CD4-positive, alpha-beta T cell treated with Interleukin-6 at 100 ng/mL for 8 hours (primary cell): ENCODE measurements around the gene LAMA5.
A peak's percentile ranks its signal among the peaks of the same experiment; 100 is the strongest.

Source experiments
- DNase-seq: peaks from one replicate; pipeline ENCODE4 v3.0.0-alpha.2; 2020; ENCODE audit warnings: mixed read lengths, low spot score

The LAMA5 gene, protein sequence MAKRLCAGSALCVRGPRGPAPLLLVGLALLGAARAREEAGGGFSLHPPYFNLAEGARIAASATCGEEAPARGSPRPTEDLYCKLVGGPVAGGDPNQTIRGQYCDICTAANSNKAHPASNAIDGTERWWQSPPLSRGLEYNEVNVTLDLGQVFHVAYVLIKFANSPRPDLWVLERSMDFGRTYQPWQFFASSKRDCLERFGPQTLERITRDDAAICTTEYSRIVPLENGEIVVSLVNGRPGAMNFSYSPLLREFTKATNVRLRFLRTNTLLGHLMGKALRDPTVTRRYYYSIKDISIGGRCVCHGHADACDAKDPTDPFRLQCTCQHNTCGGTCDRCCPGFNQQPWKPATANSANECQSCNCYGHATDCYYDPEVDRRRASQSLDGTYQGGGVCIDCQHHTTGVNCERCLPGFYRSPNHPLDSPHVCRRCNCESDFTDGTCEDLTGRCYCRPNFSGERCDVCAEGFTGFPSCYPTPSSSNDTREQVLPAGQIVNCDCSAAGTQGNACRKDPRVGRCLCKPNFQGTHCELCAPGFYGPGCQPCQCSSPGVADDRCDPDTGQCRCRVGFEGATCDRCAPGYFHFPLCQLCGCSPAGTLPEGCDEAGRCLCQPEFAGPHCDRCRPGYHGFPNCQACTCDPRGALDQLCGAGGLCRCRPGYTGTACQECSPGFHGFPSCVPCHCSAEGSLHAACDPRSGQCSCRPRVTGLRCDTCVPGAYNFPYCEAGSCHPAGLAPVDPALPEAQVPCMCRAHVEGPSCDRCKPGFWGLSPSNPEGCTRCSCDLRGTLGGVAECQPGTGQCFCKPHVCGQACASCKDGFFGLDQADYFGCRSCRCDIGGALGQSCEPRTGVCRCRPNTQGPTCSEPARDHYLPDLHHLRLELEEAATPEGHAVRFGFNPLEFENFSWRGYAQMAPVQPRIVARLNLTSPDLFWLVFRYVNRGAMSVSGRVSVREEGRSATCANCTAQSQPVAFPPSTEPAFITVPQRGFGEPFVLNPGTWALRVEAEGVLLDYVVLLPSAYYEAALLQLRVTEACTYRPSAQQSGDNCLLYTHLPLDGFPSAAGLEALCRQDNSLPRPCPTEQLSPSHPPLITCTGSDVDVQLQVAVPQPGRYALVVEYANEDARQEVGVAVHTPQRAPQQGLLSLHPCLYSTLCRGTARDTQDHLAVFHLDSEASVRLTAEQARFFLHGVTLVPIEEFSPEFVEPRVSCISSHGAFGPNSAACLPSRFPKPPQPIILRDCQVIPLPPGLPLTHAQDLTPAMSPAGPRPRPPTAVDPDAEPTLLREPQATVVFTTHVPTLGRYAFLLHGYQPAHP (N-terminal part only)

DNA sequence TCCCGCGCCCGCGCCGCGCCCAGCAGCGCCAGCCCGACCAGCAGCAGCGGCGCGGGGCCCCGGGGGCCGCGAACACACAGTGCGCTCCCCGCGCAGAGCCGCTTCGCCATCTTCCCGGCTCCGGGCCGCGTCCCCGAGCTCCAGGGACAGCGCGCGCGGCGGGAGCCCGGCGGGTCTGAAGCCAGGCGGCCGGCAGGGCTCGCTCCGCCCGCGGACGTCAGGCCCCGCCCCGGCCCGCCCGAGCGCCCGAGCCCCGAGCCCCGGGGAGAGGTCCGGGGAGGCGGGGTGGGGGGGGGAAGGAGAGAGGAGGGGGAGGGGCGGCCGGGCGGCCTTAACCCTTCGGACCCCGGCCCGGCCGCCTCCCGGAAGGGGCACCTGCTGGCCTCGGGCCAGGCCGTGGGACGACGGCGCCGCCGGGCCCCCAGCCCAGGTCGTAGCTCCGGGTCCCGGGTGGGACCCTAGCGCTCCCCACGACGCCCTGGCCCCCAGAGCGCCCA, at the start of gene LAMA5:
Gene LAMA5 (minus strand): TSS at position 177 of the 497 bp plus-strand sequence. CDS start 67 bp downstream, at position 110.
- DNase-seq = no peak

DNA sequence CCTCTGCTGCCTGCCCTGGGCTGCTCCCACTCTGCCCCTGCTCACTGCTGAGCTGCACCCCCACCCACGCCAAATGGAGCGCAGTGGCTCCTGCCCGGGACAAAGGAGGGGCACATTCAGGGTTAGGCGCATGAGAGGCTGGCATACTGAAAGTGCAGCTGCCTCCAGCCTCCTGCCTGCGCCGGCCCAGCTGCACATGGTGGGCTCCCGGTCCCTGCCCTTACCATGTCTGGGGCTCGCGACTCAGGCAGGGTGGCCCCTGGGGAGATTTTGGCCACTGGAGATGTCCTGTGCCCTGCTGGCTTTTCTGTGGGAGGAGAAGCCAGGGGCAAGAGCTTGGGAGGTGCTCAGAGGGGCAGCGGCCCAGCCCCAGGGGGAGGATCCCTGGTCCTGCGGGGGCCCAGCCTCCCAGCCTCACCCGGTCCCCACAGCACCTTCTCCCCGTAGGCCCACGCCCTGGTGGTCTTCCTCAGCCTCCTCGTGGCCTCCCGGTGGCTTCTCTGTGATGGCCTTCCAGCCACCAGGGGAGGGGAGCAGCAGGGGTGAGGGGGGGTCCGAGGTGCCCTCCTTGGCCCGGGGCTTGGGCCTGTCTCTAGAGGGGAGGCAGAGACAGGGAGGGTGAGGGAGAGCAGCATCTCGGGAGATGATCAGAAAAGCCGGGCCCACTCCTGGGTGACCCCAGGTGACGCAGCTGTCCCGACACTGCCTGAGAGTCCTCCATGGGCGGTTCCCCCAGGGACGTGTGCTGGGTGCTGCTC, 48.4 kb upstream of the LAMA5 start:
- DNase-seq = no peak

DNA sequence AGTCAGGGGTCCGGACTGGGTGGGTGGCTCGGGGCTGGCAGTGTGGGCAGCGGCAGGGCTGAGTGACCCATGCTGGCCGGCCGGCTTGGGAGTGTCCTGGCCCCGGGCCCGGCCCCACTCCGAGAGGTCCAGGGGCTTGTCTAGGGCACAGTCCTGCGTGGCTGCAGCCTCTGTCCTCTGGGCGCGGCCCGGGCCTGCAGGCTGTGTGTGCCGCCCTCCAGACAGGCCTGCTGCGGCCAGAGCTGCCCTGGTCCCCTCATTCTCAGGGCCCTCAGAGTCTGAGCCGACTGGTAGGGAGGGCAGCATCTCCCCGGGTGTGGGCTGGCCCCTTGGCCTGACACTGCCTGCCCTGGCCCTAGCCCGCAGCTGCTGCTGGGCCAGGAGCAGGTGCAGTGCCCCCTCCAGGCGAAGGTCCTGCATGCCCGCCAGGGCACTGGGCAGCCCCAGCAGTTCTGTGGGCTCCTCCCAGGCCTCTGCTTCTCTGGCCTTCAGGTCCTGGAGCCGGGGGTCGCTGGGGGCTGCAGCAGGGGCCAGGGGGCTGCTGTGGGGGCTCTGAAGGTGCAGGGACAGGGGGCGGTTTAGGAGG, 46.9 kb upstream of the LAMA5 start:
- DNase-seq = no peak

DNA sequence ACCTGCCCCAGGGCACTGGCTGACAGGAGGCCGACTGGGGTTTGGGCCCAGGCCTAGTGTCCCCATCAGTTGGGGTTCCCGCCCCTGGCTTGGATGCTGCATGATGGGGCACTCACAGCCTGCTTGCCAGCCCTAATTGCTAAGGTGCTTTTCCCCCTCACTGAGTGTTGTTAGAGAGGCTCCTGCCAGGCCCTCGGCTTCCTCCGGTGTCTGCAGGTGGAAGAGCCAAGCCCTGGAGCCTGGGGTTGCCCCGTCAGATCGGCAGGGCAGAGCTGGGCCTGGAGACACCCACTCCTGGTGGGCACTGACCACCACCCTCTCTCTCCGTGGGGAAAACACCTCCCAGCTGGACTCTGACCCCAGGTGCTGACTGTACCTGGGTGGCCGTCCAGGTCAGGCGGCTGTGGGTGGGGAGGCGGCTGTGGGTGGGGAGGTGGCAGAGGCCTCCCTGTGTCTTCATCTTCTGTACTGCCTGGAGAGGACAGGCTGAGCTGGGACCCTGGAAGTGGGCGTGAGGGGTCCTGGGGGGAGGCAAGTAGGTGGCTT, 46.0 kb upstream of the LAMA5 start:
- no peak for DNase-seq

DNA sequence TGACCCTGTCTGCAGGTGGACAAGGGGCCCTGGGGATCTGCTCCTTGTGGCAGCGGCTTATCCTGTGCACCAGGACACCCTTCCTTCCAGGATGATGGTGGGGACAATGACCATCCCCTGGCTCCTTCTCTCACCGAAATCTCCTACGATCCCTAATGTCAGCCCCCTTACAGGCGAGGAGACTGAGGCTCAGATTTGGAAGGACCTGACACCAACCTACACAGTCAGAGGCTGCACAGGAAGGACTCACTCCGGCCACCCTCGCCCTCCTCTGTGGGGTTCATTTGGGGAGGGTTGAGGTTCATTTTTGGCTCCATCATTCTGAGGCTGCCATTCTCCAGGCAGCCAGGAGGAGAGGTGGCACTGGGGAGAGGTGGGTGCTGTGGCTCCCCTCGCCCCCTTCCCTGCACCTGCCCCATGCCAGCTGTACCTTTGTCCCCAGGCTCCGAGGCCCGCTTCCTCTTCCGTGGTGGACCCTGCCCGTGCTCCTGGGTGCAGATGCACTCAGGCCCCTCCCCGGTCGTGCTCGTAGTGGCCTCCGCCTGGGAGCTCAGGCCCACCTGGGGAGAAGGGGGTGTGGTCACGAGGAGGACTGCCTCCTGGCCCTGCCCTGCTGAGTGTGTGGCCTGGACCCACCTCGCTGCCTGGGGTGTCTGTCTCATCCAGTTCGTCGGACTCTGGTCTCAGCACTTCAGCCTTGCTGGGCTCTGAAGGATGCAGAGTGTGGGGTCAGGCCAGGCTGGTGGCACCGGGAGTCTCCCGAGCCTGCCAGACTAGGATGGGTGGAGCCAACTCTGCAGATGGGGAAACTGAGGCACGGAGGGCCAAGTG, 45.3 kb upstream of the LAMA5 start:
- DNase-seq = no peak

DNA sequence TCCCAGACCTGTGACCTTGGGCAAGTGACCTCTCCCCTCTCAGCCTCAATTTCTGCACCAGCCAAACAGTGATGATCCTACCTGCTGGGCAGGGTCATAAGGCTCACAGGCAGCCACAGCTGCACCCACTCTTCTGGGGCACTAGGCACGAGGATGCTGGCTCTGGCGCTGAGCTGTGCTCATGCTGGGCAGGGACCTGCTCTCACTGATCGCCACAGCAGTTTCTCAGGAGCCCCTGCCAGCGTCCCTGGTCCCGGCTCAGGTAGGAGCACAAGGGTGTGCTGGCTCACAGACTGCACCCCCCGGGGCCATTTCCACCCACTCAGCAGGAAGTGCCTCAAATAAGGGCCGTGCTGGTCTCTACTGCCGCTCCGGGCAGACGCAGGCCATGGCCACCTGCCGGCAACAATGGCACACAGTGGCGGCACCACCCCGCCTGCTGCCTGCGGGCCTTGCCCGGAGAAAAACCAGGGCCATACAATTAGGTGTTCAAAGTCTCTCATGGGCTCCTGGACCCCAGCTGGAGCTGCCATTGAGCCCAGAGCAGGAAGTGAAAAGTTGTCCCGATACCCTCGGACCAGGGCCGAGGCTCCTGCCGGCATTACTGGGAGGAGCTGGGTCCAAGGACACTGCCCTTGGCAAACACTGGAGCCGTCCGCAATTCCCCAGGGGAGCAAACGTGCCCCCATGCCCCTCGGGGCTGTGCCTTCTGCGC, 44.5 kb upstream of the LAMA5 start:
- no peak for DNase-seq

DNA sequence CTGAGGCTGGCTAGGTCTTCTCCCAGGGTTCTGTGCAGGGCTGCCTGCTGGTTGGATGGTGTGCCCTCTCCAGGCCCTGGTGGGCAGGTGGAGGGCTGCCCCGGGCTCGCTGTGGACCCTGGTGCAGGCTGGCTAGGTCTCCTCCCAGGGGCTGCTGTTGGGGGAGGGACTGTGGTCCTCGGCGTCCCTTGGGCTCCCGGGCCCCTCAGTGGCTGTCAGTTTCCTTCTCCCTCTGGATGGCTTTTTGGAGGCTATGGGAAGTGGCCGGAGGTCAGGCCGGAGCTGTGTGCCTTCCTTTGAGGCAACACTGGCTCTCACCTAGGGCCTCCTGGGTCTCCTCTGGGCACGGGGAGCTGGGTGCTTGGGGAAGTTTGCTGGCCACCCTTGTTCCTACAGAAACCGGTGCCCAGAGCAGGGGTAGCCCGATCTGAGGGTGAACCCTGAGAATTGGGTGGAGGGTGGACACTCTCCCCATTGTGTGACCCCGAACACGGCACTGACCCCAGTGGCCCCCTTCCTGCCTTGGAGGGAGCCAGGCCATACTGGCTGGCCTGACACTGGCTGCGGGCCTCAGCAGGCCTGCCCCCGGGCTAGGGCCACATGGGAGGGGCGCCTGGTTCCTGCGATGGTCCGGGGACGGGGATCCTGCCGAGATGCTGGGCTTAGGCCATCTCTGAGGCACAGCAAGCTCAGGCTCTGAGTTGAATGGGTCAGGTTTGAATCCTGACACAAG, 43.8 kb upstream of the LAMA5 start:
- no peak for DNase-seq

DNA sequence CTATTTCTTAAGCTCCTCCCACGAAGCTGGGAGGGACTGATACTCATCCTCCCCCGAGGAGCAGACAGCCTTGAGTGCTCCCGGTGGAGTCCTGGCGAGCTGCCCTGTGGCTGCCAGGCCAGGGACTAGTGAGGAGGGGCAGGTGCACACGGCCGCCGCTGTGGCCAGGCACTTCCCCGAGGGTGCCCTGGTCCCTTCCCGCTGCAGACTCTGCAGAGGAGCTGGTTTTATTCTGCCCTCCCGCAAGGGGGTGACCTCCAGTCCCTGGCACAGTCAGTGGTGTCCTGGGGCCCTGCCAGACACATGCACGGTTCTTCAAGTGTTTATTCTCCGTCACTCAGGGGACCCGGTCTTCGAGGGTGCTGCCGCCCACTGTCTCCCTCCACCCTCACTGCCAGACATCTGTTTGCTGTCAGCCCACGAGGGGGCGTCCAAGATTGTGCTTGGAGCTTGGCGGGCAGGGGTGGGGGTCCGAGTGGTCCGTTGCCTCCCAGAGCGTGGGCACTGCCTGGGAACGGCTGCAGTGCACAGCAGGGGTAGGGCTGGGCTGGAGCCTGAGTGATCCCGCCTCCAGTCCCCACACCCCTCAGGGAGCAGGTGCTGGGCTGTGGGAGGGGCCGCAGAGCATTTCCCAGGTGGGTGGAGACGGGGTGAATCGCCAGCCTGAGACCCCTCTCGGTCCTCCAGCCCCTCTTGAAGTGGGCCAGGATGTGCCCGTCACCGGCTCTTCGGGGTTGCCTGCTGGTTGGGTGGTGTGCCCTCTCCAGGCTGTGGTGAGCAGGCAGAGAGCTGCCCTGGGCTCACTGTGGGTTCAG, 43.0 kb upstream of the LAMA5 start:
- DNase-seq = no peak

DNA sequence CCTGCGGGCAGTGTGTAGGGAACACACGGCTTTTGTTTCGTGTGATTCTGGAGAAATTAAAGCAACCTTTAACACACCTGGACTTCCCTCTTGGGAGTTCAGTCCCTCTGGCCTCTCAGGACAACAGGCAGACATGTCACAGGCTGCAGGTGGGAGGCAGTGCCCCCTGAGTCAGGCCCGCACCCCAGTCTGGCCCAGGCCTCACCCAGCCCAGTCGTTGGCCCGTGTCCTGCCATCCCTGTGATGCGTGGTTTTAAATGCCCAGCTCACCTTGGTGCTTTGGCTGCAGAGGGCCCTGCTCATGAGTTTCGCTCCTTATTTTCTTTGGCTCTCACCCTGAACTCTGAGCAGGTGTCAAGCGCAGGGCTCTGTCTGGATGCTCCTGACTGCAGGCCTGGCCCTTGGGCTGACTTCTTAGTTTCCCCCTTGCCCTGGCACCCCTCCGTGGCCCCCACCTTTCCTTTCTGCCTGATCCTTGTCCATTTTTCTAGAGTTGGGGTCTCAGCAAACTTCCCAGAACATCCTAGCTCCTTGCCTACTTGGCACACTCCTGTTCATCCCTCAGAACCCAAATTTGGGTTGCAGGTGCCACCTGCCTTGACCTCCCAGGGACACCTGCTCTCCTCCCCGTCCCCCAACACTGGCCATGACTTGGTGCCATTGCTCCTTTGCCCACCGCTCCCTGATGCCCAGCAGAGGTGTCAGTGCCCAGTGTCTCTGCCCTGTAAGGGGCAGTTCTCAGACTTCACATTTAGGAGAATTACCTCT, 42.2 kb upstream of the LAMA5 start:
- DNase-seq = no peak

DNA sequence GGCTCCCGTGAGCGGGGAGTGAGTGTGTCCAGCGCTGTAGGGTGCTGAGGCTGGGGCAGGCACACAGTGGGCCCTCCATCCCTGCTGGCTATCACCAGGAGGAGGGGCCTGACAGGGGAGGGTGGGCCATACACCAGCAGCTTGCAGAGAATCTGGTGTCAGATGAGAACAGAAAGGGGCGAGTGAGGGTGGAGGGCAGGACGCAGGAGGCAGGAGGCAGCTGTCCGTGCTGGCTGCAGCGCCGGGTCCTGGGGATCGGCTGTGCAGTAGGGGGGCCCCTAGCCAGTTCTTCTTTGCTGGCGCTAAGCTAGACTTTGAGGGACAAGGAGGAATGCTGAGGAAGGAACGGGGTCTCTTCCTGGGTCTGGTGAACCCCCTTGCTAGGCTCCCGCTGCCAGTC, 41.5 kb upstream of the LAMA5 start:
- no peak for DNase-seq

DNA sequence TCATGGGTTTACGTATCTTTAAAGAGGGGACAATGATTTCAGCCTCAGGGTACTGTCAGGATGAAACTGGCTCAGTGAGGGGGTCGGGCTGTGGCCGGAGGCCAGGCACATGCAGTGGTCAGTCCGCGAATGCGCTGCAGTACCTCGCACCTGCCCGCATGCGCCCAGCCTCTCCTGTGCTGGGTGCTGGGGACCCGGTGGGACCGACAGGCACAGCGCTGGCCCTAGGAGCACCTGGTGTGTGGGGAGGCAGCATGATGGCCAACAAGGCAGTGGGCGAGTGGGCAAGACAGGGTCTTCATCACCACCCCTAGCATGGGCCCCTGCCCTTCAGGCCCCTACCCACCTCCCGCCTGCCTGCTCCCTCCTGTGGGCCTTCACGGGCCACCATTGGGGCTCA, 40.9 kb upstream of the LAMA5 start:
- no peak for DNase-seq

DNA sequence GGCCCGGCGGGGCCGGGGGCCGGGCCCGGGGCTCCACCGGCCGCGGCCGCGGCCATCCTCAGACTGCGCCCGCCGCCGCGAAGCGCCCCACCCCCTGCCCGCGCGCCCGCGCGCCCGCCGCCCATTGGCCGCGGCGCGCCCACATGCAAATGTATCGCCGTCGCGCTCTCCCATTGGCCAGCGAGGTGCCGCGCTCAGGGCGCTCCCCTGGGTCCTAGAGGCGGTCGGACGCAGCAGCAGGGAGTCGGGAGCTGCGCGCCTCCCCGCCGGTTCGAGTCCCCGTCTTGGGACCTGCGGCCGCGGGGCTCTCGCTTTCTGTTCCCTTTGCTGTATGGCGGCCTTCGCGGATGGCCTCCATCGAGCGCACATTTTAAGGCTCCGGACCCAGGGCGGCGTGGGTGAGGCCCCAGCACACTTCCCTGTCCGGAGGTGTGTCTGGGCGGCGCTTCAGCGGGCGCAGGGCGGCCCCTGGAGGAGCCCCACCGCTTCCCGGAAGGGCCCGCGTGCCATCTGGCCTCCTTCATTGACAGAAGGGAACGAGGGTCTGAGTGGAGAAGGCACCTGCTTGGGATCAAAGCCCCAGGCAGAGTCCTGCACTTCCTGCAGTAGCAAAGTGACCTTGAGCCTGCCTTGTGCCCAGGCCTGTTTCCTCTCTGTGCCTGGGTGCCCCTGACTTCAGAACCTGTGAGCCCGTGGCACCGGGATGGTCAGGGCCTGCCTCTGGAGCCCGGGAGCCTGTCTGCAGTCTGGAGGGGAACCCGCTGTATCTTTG, 40.3 kb upstream of the LAMA5 start, which contains the start of gene CABLES2:
Gene CABLES2 (minus strand): TSS at position 65 of the 772 bp plus-strand sequence. CDS start 9 bp downstream, at position 56.
- DNase-seq = peak; percentile 90

DNA sequence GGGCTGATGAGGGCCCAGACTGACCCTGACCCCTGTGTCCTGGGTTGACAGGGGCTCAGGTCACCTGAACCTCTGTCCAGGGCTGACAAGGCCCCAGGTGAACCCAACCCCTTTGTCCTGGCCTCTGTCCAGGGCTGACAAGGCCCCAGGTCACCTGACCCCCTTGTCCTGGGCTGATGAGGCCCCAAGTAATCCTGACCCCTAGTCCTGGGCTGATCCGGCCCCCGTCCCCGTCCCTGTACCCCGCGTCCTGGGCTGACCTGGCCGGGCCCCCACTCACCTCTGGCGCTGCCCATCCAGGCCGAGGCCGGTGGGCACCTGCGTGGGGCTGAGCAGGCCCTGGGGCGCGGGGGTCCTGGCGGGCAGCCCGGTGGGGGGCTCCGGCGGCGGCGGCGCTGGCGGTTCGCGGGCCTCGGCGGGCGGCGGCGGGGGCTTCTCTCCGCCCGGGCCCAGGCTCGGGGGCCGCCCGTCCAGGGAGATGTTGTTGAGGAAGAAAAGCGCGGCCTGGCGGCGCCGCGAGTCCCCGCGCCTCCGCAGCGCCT, 39.6 kb upstream of the LAMA5 start:
- no peak for DNase-seq

DNA sequence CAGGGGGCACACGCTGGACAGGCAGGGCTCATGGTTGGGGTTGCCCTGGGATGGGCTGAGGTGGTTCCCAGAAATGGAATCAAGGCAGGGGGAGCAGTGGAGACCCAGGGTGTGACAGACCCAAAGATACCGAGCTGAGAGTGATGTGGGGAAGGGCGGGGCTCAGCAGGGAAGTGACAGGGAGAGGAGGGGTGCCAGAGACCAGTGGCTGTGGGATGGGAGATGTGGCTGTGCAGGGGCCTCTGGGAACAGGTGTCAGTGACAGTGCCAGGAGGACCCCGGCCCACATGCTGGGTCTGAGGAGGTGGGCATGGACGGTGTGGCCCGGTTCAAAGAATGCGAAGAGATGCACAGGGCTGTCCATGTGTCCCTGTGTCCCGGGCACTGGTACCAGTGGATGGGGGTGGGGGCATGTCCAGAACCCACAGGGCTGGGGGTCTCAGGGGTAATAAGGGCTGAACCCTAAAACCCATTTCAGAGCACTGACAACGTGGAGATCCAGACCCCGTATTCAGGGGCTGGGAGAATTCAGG, 38.9 kb upstream of the LAMA5 start:
- DNase-seq = no peak
